Measurements from ENCODE around the gene HBP1. TPM values are rescaled to one million over a fixed set of nuclear protein-coding genes. Genes with fewer than 3 reads are reported as not detected.
"Not testable (repeated sequence)": the region's sequence is repeated elsewhere in the genome, so short reads cannot be mapped to it uniquely, and the experiment has no call there.

The HBP1 gene
- total and polyA plus RNA-seq, 2 donors (not counting 1 experiment from before 2014, with no cell fraction given): 47.2 to 127 TPM

DNA sequence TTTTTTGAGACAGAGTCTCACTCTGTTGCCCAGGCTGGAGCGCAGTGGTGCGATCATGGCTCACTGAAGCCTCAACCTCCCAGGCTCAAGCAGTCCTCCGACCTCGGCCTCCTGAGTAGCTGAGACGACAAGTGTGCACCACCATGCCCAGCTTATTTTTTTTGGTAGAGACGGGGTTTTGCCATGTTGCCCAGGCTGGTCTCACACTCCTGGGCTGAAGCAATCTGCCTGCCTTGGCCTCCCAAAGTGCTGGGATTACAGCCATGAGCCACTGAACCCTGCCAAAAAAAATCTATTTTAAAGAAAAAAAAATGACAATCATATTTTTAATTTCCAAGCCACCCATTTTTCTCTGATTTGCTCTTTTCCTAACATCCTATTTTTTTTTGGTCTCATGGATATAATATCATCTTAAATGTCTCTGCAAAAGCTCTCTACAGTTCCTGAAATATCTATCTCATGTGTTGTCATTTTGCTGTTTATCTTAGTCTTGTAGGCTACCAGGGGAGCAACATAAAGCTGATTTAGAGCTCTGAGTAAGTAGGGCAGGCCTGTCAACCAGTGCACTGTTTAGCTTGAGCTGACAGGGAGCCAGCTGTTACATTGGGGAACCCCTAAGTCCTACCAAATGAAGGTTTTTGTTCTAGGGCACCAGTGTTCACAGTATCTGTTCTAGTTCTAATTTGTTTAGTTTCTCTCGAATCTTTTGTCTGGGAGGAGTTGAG, 29.9 kb upstream of the HBP1 start:
- no peak overlapping the region for H3K27ac Mint-ChIP-seq
- 88% methylated on average over 7 of the region's 7 CpGs for WGBS (ENCODE audit: insufficient coverage)
- Histone ChIP-seq H3K4me3 (ENCODE audit: control extremely low read depth in 1 of 5, extremely low read depth in 1 of 5, insufficient read depth in 1 of 5, low read depth in 2 of 5, low read length in 4 of 5) (no peak overlapping the region), H3K9ac (ENCODE audit: low read length) (no peak overlapping the region), H3K27me3 (replicated peaks in 1 of 4; ENCODE audit: control extremely low read depth in 1 of 4, control insufficient read depth in 3 of 4, insufficient read depth in 4 of 4, low read length in 3 of 4) (no peaks in the 10 kb centered on the region), H3K4me2 (replicated peaks; ENCODE audit: low read depth, low read length, poor library complexity, severe bottlenecking) (no peak overlapping the region), H3K36me3 (replicated peaks in 1 of 2; ENCODE audit: control extremely low read depth in 1 of 2, control insufficient read depth in 1 of 2, extremely low read depth in 1 of 2, insufficient read depth in 2 of 2, low read length in 1 of 2) (no peaks in the 10 kb centered on the region), H2AFZ (ENCODE audit: insufficient read depth, low read depth, low read length, poor library complexity, severe bottlenecking) (no peak overlapping the region), H3K4me1 (ENCODE audit: control insufficient read depth in 2 of 2, insufficient read depth in 2 of 2, low read length in 2 of 2) (no peaks in the 10 kb centered on the region), H3K27ac (ENCODE audit: low read length in 2 of 2) (no peak overlapping the region), H3K9me3 (ENCODE audit: control extremely low read depth in 1 of 3, control insufficient read depth in 2 of 3, insufficient read depth in 1 of 3, low read length in 2 of 3) (no peaks in the 10 kb centered on the region), H3K79me2 (ENCODE audit: control insufficient read depth, insufficient read depth, low read length) (no peaks in the 10 kb centered on the region), H4K20me1 (ENCODE audit: control insufficient read depth, insufficient read depth, low read length, poor library complexity, severe bottlenecking) (no peaks in the 10 kb centered on the region)
- no peak for TF ChIP-seq EZH2 (IDR thresholded peaks at IDR 0.05; ENCODE audit: borderline replicate concordance, insufficient read depth, low read depth, low read length, poor library complexity, severe bottlenecking)
- TF ChIP-seq, protein P1, sequence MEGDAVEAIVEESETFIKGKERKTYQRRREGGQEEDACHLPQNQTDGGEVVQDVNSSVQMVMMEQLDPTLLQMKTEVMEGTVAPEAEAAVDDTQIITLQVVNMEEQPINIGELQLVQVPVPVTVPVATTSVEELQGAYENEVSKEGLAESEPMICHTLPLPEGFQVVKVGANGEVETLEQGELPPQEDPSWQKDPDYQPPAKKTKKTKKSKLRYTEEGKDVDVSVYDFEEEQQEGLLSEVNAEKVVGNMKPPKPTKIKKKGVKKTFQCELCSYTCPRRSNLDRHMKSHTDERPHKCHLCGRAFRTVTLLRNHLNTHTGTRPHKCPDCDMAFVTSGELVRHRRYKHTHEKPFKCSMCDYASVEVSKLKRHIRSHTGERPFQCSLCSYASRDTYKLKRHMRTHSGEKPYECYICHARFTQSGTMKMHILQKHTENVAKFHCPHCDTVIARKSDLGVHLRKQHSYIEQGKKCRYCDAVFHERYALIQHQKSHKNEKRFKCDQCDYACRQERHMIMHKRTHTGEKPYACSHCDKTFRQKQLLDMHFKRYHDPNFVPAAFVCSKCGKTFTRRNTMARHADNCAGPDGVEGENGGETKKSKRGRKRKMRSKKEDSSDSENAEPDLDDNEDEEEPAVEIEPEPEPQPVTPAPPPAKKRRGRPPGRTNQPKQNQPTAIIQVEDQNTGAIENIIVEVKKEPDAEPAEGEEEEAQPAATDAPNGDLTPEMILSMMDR (IDR thresholded peaks at IDR 0.05): no peak
- no peaks in the 10 kb centered on the region for H3K4me1 Mint-ChIP-seq
- ChIA-PET CTCF (interaction anchor here (1.3 to 3.8 kb wide), 4 partner anchors 10 to 346 kb away, joined by 3 to 40 read pairs (median 6); no protein-coding TSS in a partner anchor), POLR2A (interaction anchor here (1.4 kb wide), 1 partner anchor 13 kb away, joined by 3 read pairs; no protein-coding TSS in a partner anchor)
- H3K27me3 Mint-ChIP-seq: peaks cover 5% of the 10 kb centered on the region
- intact Hi-C loops (cut with micrococcal nuclease): no loop called here
- ATAC-seq (ENCODE audit: low read depth) (no peak), DNase-seq (no peak)
- no peaks in the 10 kb centered on the region for H3K9me3 Mint-ChIP-seq (ENCODE audit: insufficient read depth)
- no peak overlapping the region for H3K4me3 Mint-ChIP-seq

- H2AFZ ChIP-seq (ENCODE audit: insufficient read depth, low read depth, low read length, poor library complexity, severe bottlenecking); H3K27me3 Mint-ChIP-seq; DNase-seq; H4K20me1 ChIP-seq (ENCODE audit: control insufficient read depth, insufficient read depth, low read length, poor library complexity, severe bottlenecking); H3K9me3 ChIP-seq (ENCODE audit: control extremely low read depth in 1 of 3, control insufficient read depth in 2 of 3, insufficient read depth in 1 of 3, low read length in 2 of 3); H3K79me2 ChIP-seq (ENCODE audit: control insufficient read depth, insufficient read depth, low read length); H3K9ac ChIP-seq (ENCODE audit: low read length); H3K4me1 Mint-ChIP-seq; H3K27ac ChIP-seq (ENCODE audit: low read length in 2 of 2); intact Hi-C loops (cut with micrococcal nuclease); H3K4me2 ChIP-seq (replicated peaks; ENCODE audit: low read depth, low read length, poor library complexity, severe bottlenecking); H3K9me3 Mint-ChIP-seq (ENCODE audit: insufficient read depth); H3K27ac Mint-ChIP-seq; CTCF ChIA-PET; H3K4me1 ChIP-seq (ENCODE audit: control insufficient read depth in 2 of 2, insufficient read depth in 2 of 2, low read length in 2 of 2); H3K27me3 ChIP-seq (replicated peaks in 1 of 4; ENCODE audit: control extremely low read depth in 1 of 4, control insufficient read depth in 3 of 4, insufficient read depth in 4 of 4, low read length in 3 of 4); H3K4me3 ChIP-seq (ENCODE audit: control extremely low read depth in 1 of 5, extremely low read depth in 1 of 5, insufficient read depth in 1 of 5, low read depth in 2 of 5, low read length in 4 of 5); H3K36me3 ChIP-seq (replicated peaks in 1 of 2; ENCODE audit: control extremely low read depth in 1 of 2, control insufficient read depth in 1 of 2, extremely low read depth in 1 of 2, insufficient read depth in 2 of 2, low read length in 1 of 2); ATAC-seq (ENCODE audit: low read depth); H3K4me3 Mint-ChIP-seq: not testable (repeated sequence)
- POLR2A ChIA-PET: interaction anchor here (0.7 kb wide), 2 partner anchors 26 to 94 kb away, joined by 4 to 10 read pairs; no protein-coding TSS in a partner anchor
- WGBS (ENCODE audit: insufficient coverage): no CpG with 5 or more reads among the region's 5 CpGs
Observed at GRCh38 chr7:107143875-107144274, 24.9 kb upstream of the HBP1 start.

All from B cell (primary cell).